K562 (cell line): ENCODE results near the gene IL31RA. TPM values are rescaled to one million over a fixed set of nuclear protein-coding genes. Genes with fewer than 3 reads are reported as not detected.

ENCODE experiments used
- ATAC-seq: fragments of 200-7000 bp; cut with Tn5 transposase; 3 replicates; pipeline ENCODE4 v1.9.1; 2020; ENCODE audit warnings: moderate library complexity
- BruUV-seq: library from RNA; stranded (reverse); fragments of 400-500 nt; replicated peaks from 2 replicates; lab custom pipeline; 2021; lab: Mats Ljungman, UMichigan
- CTCF ChIA-PET: fragments of 300-600 bp; formaldehyde crosslinking; extraction: SDS; loops from one replicate; lab custom pipeline; 2021; ENCODE audit warnings: low intra/inter-chr PET ratio; lab: Yijun Ruan, JAX
- POLR2A ChIA-PET: fragments of 300-600, 350-650 bp; sonication (Branson Sonifier 250); formaldehyde crosslinking; extraction: SDS; loops from one replicate; lab custom pipeline; 2021; ENCODE audit warnings: antibody characterized with exemption, inconsistent platforms; lab: Yijun Ruan, JAX
- DNase-seq, 4 experiments: peaks; one replicate each; pipeline versions ENCODE4 v3.0.0 to v3.0.0-alpha.2; 2011 to 2018; ENCODE audit warnings: low spot score in 3 of 4, mixed read lengths in 3 of 4; ENCODE audit errors: extremely low read depth in 1 of 4
- FAIRE-seq: peaks from 2 replicates; lab custom pipeline; 2011; peaks lifted over from hg19 to GRCh38; lab: Jason Lieb, UNC
- H2AFZ ChIP-seq: 2 replicates; pipeline ENCODE4 v1.6.0; 2011; ENCODE audit warnings: low read depth, low read length, control low read depth, inconsistent platforms
- H3K27ac ChIP-seq: fragments of 200-600 bp; 3 replicates; pipeline ENCODE4 v1.8.0; 2011; ENCODE audit warnings: low read depth, mild to moderate bottlenecking, control low read depth, inconsistent platforms, low read length, moderate library complexity, mixed read lengths; ENCODE audit errors: extremely low read depth
- H3K27me3 ChIP-seq, 2 experiments: fragments of 300-600 bp in 1 of 2; 2 replicates in 1 of 2; 3 replicates in 1 of 2; pipeline versions ENCODE4 v1.6.0 to v1.8.0; 2011; ENCODE audit warnings: inconsistent platforms in 2 of 2, low read length in 2 of 2, mild to moderate bottlenecking in 1 of 2, mixed read lengths in 1 of 2, moderate library complexity in 1 of 2; ENCODE audit not compliant: control insufficient read depth in 2 of 2, insufficient read depth in 2 of 2
- H3K36me3 ChIP-seq: fragments of 300-600 bp; 3 replicates; pipeline ENCODE4 v1.8.0; 2011; ENCODE audit warnings: mild to moderate bottlenecking, low read length, inconsistent platforms; ENCODE audit not compliant: control insufficient read depth, insufficient read depth
- H3K4me1 ChIP-seq, 2 experiments: fragments of 200-600 bp in 1 of 2; replicated peaks in 1 of 2; 2 replicates in 1 of 2; 3 replicates in 1 of 2; pipeline versions ENCODE4 v1.5.1 to v1.8.0; 2011; ENCODE audit warnings: inconsistent platforms in 2 of 2, low read length in 2 of 2, mild to moderate bottlenecking in 1 of 2, mixed read lengths in 1 of 2, moderate library complexity in 1 of 2; ENCODE audit not compliant: control insufficient read depth in 2 of 2, insufficient read depth in 2 of 2
- H3K4me2 ChIP-seq: 2 replicates; pipeline ENCODE4 v1.6.1; 2011; ENCODE audit warnings: low read length, control low read depth, inconsistent platforms, mixed read lengths; ENCODE audit not compliant: insufficient read depth
- H3K4me3 ChIP-seq: fragments of 200-600 bp; sonication (generic), shearing (Covaris generic); 2 replicates; pipeline ENCODE4 v1.5.1; 2016; ENCODE audit warnings: control low read depth, inconsistent platforms
- H3K79me2 ChIP-seq: fragments of 200-600 bp; 3 replicates; pipeline ENCODE4 v1.8.0; 2011; ENCODE audit warnings: low read length, inconsistent platforms; ENCODE audit not compliant: control insufficient read depth, insufficient read depth
- H3K9ac ChIP-seq, 2 experiments: 2 replicates each; pipeline versions ENCODE4 v1.6.0 to v1.6.1; 2011; ENCODE audit warnings: low read depth in 2 of 2, low read length in 2 of 2, control low read depth in 1 of 2, inconsistent platforms in 1 of 2, mild to moderate bottlenecking in 1 of 2, mixed read lengths in 1 of 2; ENCODE audit not compliant: insufficient read depth in 1 of 2
- H3K9me1 ChIP-seq: one replicate; pipeline ENCODE4 v1.6.0; 2011; ENCODE audit warnings: inconsistent platforms, mild to moderate bottlenecking, low read length, moderate library complexity; ENCODE audit not compliant: control insufficient read depth, insufficient read depth
- H3K9me3 ChIP-seq: replicated peaks from 2 replicates; pipeline ENCODE4 v1.5.1; 2011; ENCODE audit warnings: low read depth, low read length, inconsistent platforms; ENCODE audit not compliant: control insufficient read depth, insufficient read depth
- H4K20me1 ChIP-seq: replicated peaks from 2 replicates; pipeline ENCODE4 v1.6.1; 2011; ENCODE audit warnings: low read length, inconsistent platforms, mixed read lengths; ENCODE audit not compliant: control insufficient read depth, insufficient read depth
- HLTF ChIP-seq: fragments of 450-650 bp; IDR thresholded peaks from 2 replicates; pipeline ENCODE4 v1.6.1; 2016
- HNRNPLL ChIP-seq: fragments of 200-400 bp; formaldehyde crosslinking; IDR thresholded peaks from 2 replicates; pipeline ENCODE4 v1.6.1; 2017; ENCODE audit warnings: low read length, low read depth, mild to moderate bottlenecking; ENCODE audit not compliant: poor library complexity, severe bottlenecking
- KLF10 ChIP-seq: fragments of 250-450 bp; sonication (Bioruptor Pico); IDR thresholded peaks from 2 replicates; pipeline ENCODE4 v1.6.1; 2021; ENCODE audit warnings: matching md5 sums
- TAF9B ChIP-seq: fragments of 450-650 bp; IDR thresholded peaks from 2 replicates; pipeline ENCODE4 v1.6.1; 2018; ENCODE audit warnings: mild to moderate bottlenecking; ENCODE audit not compliant: partially characterized antibody
- THRB ChIP-seq: fragments of 450-650 bp; formaldehyde crosslinking; conservative IDR thresholded peaks from 2 replicates; pipeline ENCODE4 v1.4.0; 2022; ENCODE audit warnings: mild to moderate bottlenecking, missing genetic modification characterization
- WHSC1 ChIP-seq: IDR thresholded peaks from one replicate; pipeline ENCODE4 v1.6.1; 2012; ENCODE audit warnings: low read length, control low read depth, inconsistent platforms
- ZNF133 ChIP-seq: fragments of 250-450 bp; sonication (Bioruptor Pico); IDR thresholded peaks from 2 replicates; pipeline ENCODE4 v1.4.0; 2020; ENCODE audit warnings: mild to moderate bottlenecking
- ZNF408 ChIP-seq: fragments of 250-450 bp; sonication (Bioruptor Pico); IDR thresholded peaks from 2 replicates; pipeline ENCODE4 v1.4.0; 2020; ENCODE audit warnings: low read depth, mild to moderate bottlenecking, moderate library complexity
- WGBS: fragments of 100-300 bp; shearing (Covaris generic); methylation state at CpG from one replicate; pipeline ENCODE4 v1.1.6; 2016; ENCODE audit warnings: low coverage, mixed read lengths; ENCODE audit not compliant: insufficient coverage; ENCODE audit errors: missing lambda C conversion rate; 5-methylcytosine and 5-hydroxymethylcytosine counted together
- in situ Hi-C: fragments of 300-500 bp; cut with MboI; formaldehyde crosslinking; loops from 4 replicates; pipeline ENCODE4 v1.15.0; 2018; ENCODE audit warnings: inconsistent platforms, mixed read lengths
- intact Hi-C: fragments of 100-400 bp; cut with micrococcal nuclease; formaldehyde crosslinking; loops from 2 replicates; pipeline ENCODE4 v1.14.2; 2022
- polyA plus RNA-seq, 8 experiments: library from polyadenylated mRNA; depleted of rRNA in 4 of 8; stranded (reverse) in 5 of 8; unstranded in 3 of 8; fragments of >200 nt; fragmentation: Nextera tagmentation in 2 of 8; fragmentation: Illumina TruSeq in 1 of 8; extraction: Ambion mirVana in 2 of 8; extraction: Trizol in 1 of 8; gene quantifications; 2 replicates each; pipeline versions ENCODE4 v1.2.1 to v1.2.3, GENCODE V29; 2011 to 2014; ENCODE audit warnings: inconsistent platforms in 1 of 8, missing spikeins in 1 of 8
- total RNA-seq, 7 experiments: library from RNA; depleted of rRNA in 6 of 7; stranded (reverse); fragments of >200 nt in 6 of 7; fragmentation: Illumina TruSeq in 2 of 7; extraction: Trizol in 2 of 7; gene quantifications; 2 replicates each; pipeline versions ENCODE4 v1.2.1 to v1.2.3, GENCODE V29; 2011 to 2021; ENCODE audit warnings: low replicate concordance in 1 of 7
- TF ChIP-seq, protein P1 (sequence below), 2 experiments: fragments of 450-650 bp in 1 of 2; sonication (generic) in 1 of 2; formaldehyde crosslinking in 1 of 2; IDR thresholded peaks; 2 replicates each; pipeline versions ENCODE4 v1.7.1 to v1.9.0; 2016 to 2022; ENCODE audit warnings: inconsistent platforms in 1 of 2, mild to moderate bottlenecking in 1 of 2, missing genetic modification reagents in 1 of 2
- TF ChIP-seq, protein P2 (sequence below): fragments of 250-450 bp; sonication (Bioruptor Pico); IDR thresholded peaks from 2 replicates; pipeline ENCODE4 v1.5.0; 2021
- TF ChIP-seq, protein P3 (sequence below): sonication (generic); formaldehyde crosslinking; IDR thresholded peaks from 2 replicates; pipeline ENCODE4 v1.8.1; 2022; ENCODE audit warnings: missing genetic modification reagents

IL31RA gene
- total and polyA plus RNA-seq, 9 of the 15 experiments (the other 6 are each of a cell fraction or from before 2014, with no cell fraction given), result not detected

- no peak for FAIRE-seq
- DNase-seq, result no peak
- no peaks in the 10 kb centered on the region for H4K20me1 ChIP-seq
- H3K9me1 ChIP-seq, result no peaks in the 10 kb centered on the region
- CTCF ChIA-PET, result no interaction called here
- no peak overlapping the region for H3K4me2 ChIP-seq
- no peaks in the 10 kb centered on the region for H3K9me3 ChIP-seq
- no peaks in the 10 kb centered on the region for H3K4me1 ChIP-seq
- no peak overlapping the region for H2AFZ ChIP-seq
- ATAC-seq, result no peak
- H3K27ac ChIP-seq, result no peak overlapping the region
- no peak overlapping the region for H3K4me3 ChIP-seq
- intact Hi-C loops, result no loop called here
- POLR2A ChIA-PET, result no interaction called here
- BruUV-seq, result no TSS peak
- H3K36me3 ChIP-seq, result no peaks in the 10 kb centered on the region
- H3K79me2 ChIP-seq, result no peaks in the 10 kb centered on the region
- WGBS, result 7% methylated on average over 1 of the region's 1 CpG
- in situ Hi-C loops, result no loop called here
- H3K9ac ChIP-seq, result no peak overlapping the region
- H3K27me3 ChIP-seq, result peaks cover 0 to 7% of the 10 kb centered on the region in 2 experiments; a peak in 4 of 5 replicates
- TF ChIP-seq, protein P1, sequence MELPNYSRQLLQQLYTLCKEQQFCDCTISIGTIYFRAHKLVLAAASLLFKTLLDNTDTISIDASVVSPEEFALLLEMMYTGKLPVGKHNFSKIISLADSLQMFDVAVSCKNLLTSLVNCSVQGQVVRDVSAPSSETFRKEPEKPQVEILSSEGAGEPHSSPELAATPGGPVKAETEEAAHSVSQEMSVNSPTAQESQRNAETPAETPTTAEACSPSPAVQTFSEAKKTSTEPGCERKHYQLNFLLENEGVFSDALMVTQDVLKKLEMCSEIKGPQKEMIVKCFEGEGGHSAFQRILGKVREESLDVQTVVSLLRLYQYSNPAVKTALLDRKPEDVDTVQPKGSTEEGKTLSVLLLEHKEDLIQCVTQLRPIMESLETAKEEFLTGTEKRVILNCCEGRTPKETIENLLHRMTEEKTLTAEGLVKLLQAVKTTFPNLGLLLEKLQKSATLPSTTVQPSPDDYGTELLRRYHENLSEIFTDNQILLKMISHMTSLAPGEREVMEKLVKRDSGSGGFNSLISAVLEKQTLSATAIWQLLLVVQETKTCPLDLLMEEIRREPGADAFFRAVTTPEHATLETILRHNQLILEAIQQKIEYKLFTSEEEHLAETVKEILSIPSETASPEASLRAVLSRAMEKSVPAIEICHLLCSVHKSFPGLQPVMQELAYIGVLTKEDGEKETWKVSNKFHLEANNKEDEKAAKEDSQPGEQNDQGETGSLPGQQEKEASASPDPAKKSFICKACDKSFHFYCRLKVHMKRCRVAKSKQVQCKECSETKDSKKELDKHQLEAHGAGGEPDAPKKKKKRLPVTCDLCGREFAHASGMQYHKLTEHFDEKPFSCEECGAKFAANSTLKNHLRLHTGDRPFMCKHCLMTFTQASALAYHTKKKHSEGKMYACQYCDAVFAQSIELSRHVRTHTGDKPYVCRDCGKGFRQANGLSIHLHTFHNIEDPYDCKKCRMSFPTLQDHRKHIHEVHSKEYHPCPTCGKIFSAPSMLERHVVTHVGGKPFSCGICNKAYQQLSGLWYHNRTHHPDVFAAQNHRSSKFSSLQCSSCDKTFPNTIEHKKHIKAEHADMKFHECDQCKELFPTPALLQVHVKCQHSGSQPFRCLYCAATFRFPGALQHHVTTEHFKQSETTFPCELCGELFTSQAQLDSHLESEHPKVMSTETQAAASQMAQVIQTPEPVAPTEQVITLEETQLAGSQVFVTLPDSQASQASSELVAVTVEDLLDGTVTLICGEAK (IDR thresholded peaks at IDR 0.05), result no peak
- TF ChIP-seq, protein P1 (CRISPR knock-in tag; IDR thresholded peaks at IDR 0.05), result no peak
- TF ChIP-seq WHSC1, result no peak
- TF ChIP-seq TAF9B, result no peak
- no peak for TF ChIP-seq THRB (CRISPR knock-in tag)
- TF ChIP-seq KLF10 (CRISPR knock-in tag), result no peak
- TF ChIP-seq ZNF133 (CRISPR knock-in tag), result no peak
- no peak for TF ChIP-seq HNRNPLL
- TF ChIP-seq, protein P2, sequence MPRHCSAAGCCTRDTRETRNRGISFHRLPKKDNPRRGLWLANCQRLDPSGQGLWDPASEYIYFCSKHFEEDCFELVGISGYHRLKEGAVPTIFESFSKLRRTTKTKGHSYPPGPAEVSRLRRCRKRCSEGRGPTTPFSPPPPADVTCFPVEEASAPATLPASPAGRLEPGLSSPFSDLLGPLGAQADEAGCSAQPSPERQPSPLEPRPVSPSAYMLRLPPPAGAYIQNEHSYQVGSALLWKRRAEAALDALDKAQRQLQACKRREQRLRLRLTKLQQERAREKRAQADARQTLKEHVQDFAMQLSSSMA, result no peak
- no peak for TF ChIP-seq ZNF408 (CRISPR knock-in tag)
- TF ChIP-seq, protein P3, sequence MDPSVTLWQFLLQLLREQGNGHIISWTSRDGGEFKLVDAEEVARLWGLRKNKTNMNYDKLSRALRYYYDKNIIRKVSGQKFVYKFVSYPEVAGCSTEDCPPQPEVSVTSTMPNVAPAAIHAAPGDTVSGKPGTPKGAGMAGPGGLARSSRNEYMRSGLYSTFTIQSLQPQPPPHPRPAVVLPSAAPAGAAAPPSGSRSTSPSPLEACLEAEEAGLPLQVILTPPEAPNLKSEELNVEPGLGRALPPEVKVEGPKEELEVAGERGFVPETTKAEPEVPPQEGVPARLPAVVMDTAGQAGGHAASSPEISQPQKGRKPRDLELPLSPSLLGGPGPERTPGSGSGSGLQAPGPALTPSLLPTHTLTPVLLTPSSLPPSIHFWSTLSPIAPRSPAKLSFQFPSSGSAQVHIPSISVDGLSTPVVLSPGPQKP, result no peak
- TF ChIP-seq HLTF, result no peak
These were observed 3.3 kb upstream of the IL31RA start for GRCh38 chr5:55847837-55848236.
